ENCODE data around the gene TRPM6. TPM values are rescaled to one million over a fixed set of nuclear protein-coding genes. Genes with fewer than 3 reads are reported as not detected.

TRPM6 gene
- total RNA-seq, 3 donors from 2014 or later: 0.80 to 1.3 (median 1.2) TPM

- Histone ChIP-seq H3K27me3 (no peaks in the 10 kb centered on the region), H3K4me1 (no peaks in the 10 kb centered on the region), H3K27ac (no peak overlapping the region), H3K36me3 (no peaks in the 10 kb centered on the region), H3K9me3 (no peaks in the 10 kb centered on the region), H3K4me3 (no peak overlapping the region)
- no peak for DNase-seq (ENCODE audit: low spot score in 2 of 2)
- no peak for TF ChIP-seq POLR2A (IDR thresholded peaks at IDR 0.05)
- TF ChIP-seq, protein P1, sequence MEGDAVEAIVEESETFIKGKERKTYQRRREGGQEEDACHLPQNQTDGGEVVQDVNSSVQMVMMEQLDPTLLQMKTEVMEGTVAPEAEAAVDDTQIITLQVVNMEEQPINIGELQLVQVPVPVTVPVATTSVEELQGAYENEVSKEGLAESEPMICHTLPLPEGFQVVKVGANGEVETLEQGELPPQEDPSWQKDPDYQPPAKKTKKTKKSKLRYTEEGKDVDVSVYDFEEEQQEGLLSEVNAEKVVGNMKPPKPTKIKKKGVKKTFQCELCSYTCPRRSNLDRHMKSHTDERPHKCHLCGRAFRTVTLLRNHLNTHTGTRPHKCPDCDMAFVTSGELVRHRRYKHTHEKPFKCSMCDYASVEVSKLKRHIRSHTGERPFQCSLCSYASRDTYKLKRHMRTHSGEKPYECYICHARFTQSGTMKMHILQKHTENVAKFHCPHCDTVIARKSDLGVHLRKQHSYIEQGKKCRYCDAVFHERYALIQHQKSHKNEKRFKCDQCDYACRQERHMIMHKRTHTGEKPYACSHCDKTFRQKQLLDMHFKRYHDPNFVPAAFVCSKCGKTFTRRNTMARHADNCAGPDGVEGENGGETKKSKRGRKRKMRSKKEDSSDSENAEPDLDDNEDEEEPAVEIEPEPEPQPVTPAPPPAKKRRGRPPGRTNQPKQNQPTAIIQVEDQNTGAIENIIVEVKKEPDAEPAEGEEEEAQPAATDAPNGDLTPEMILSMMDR (IDR thresholded peaks at IDR 0.05): no peak
- TF ChIP-seq POLR2AphosphoS5 (IDR thresholded peaks at IDR 0.05): no peak
- intact Hi-C loops (cut with DNase I; ENCODE audit: low total_unique reads): no loop called here
These were observed 131.7 kb downstream of the TRPM6 start for GRCh38 chr9:74755999-74756398.

- no peak overlapping the region for H3K4me3 ChIP-seq
- TF ChIP-seq, protein P1 (IDR thresholded peaks at IDR 0.05): no peak
- TF ChIP-seq POLR2AphosphoS5 (IDR thresholded peaks at IDR 0.05) (no peak), POLR2A (IDR thresholded peaks at IDR 0.05) (no peak)
- DNase-seq (ENCODE audit: low spot score in 2 of 2): no peak
- H3K36me3 ChIP-seq: no peaks in the 10 kb centered on the region
- H3K9me3 ChIP-seq: no peaks in the 10 kb centered on the region
- intact Hi-C loops (cut with DNase I; ENCODE audit: low total_unique reads): no loop called here
- no peaks in the 10 kb centered on the region for H3K27me3 ChIP-seq
- H3K27ac ChIP-seq: no peak overlapping the region
- no peaks in the 10 kb centered on the region for H3K4me1 ChIP-seq
These were observed 132.4 kb downstream of the TRPM6 start for GRCh38 chr9:74755355-74755754.

DNA sequence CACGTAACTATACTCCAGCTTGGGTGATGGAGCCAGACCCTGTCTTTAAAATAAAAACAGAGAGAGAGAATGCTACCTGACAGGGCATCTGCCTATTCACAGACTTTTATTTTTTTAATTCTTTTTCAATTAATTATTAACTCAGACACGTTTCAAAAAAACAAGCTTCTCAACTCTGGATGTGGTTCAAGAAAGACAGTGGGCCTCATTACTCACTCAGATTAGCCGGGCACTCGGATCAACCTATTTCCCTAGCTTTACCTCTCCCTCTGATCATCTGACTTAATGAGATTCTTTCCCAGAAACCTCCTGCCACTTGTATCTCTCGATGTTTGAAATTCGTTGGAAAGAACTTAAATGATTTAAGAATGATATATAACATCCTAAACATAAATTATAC lies 134.1 kb downstream of the TRPM6 start:
- H3K36me3 ChIP-seq: no peaks in the 10 kb centered on the region
- no peaks in the 10 kb centered on the region for H3K4me1 ChIP-seq
- no peak overlapping the region for H3K4me3 ChIP-seq
- intact Hi-C loops (cut with DNase I; ENCODE audit: low total_unique reads): no loop called here
- H3K27ac ChIP-seq: no peak overlapping the region
- no peaks in the 10 kb centered on the region for H3K9me3 ChIP-seq
- no peak for DNase-seq (ENCODE audit: low spot score in 2 of 2)
- no peak for TF ChIP-seq POLR2AphosphoS5 (IDR thresholded peaks at IDR 0.05)
- TF ChIP-seq POLR2A (IDR thresholded peaks at IDR 0.05): no peak
- TF ChIP-seq, protein P1 (IDR thresholded peaks at IDR 0.05): no peak
- no peaks in the 10 kb centered on the region for H3K27me3 ChIP-seq

GRCh38 chr9:74748966-74749365 lies 138.8 kb downstream of the TRPM6 start:
- Histone ChIP-seq H3K4me1 (no peaks in the 10 kb centered on the region), H3K9me3 (no peaks in the 10 kb centered on the region), H3K27ac (no peak overlapping the region), H3K4me3 (no peak overlapping the region), H3K36me3 (no peaks in the 10 kb centered on the region), H3K27me3 (no peaks in the 10 kb centered on the region)
- no peak for TF ChIP-seq POLR2AphosphoS5 (IDR thresholded peaks at IDR 0.05)
- TF ChIP-seq, protein P1 (IDR thresholded peaks at IDR 0.05): no peak
- TF ChIP-seq POLR2A (IDR thresholded peaks at IDR 0.05): no peak
- intact Hi-C loops (cut with DNase I; ENCODE audit: low total_unique reads): no loop called here
- no peak for DNase-seq (ENCODE audit: low spot score in 2 of 2)

- H3K4me1 ChIP-seq: no peaks in the 10 kb centered on the region
- H3K27me3 ChIP-seq: no peaks in the 10 kb centered on the region
- no peak overlapping the region for H3K4me3 ChIP-seq
- no peak for DNase-seq (ENCODE audit: low spot score in 2 of 2)
- intact Hi-C loops (cut with DNase I; ENCODE audit: low total_unique reads): no loop called here
- H3K36me3 ChIP-seq: no peaks in the 10 kb centered on the region
- TF ChIP-seq POLR2AphosphoS5 (IDR thresholded peaks at IDR 0.05): no peak
- TF ChIP-seq, protein P1 (IDR thresholded peaks at IDR 0.05): peak in 1 of 3 donors; percentile 63
- TF ChIP-seq POLR2A (IDR thresholded peaks at IDR 0.05): no peak
- no peak overlapping the region for H3K27ac ChIP-seq
- no peaks in the 10 kb centered on the region for H3K9me3 ChIP-seq
These were observed 144.7 kb downstream of the TRPM6 start for GRCh38 chr9:74742792-74743730.

All from breast epithelium (tissue), 4 donors.